Karpas-422 (cell line): ENCODE data around the gene ZBTB16. TPM values are rescaled to one million over a fixed set of nuclear protein-coding genes. Genes with fewer than 3 reads are reported as not detected.

Experiments
- DNase-seq: peaks from one replicate; pipeline ENCODE4 v3.0.0-alpha.2; 2015
- H2AFZ ChIP-seq: fragments of 200-600 bp; sonication (generic); 2 replicates; pipeline ENCODE4 v1.6.1; 2014; ENCODE audit warnings: antibody characterized with exemption, low read length, mixed read lengths
- H3K27ac ChIP-seq: fragments of 200-600 bp; sonication (generic); 2 replicates; pipeline ENCODE4 v1.5.1; 2014; ENCODE audit warnings: mild to moderate bottlenecking, low read length, moderate library complexity
- H3K27me3 ChIP-seq: fragments of 200-600 bp; sonication (generic); 2 replicates; pipeline ENCODE4 v1.6.1; 2014; ENCODE audit warnings: low read length, mixed read lengths
- H3K36me3 ChIP-seq: fragments of 200-600 bp; sonication (generic); 2 replicates; pipeline ENCODE4 v1.6.1; 2014; ENCODE audit warnings: low read length, mixed read lengths; ENCODE audit not compliant: insufficient read depth
- H3K4me1 ChIP-seq: fragments of 200-600 bp; sonication (generic); 2 replicates; pipeline ENCODE4 v1.6.1; 2014; ENCODE audit warnings: mild to moderate bottlenecking, low read length, mixed read lengths
- H3K4me2 ChIP-seq: fragments of 200-600 bp; sonication (generic); 2 replicates; pipeline ENCODE4 v1.6.1; 2014; ENCODE audit warnings: low read length, low read depth, mild to moderate bottlenecking; ENCODE audit not compliant: poor library complexity, severe bottlenecking
- H3K4me3 ChIP-seq: fragments of 200-600 bp; sonication (generic); 2 replicates; pipeline ENCODE4 v1.5.1; 2014; ENCODE audit warnings: mild to moderate bottlenecking, antibody characterized with exemption, low read length, mixed read lengths
- H3K79me2 ChIP-seq: fragments of 200-600 bp; sonication (generic); 2 replicates; pipeline ENCODE4 v1.6.1; 2014; ENCODE audit warnings: mild to moderate bottlenecking, low read length, mixed read lengths
- H3K9ac ChIP-seq: fragments of 200-600 bp; sonication (generic); 2 replicates; pipeline ENCODE4 v1.6.0; 2014; ENCODE audit warnings: low read length
- H3K9me2 ChIP-seq: fragments of 200-600 bp; sonication (generic), shearing (Covaris generic); replicated peaks from 2 replicates; pipeline ENCODE4 v1.6.0; 2014; ENCODE audit warnings: mild to moderate bottlenecking, low read length, moderate library complexity; ENCODE audit not compliant: insufficient read depth
- H3K9me3 ChIP-seq: fragments of 300-700, 200-600 bp; sonication (generic); 2 replicates; pipeline ENCODE4 v1.6.1; 2014; ENCODE audit warnings: low read length, mixed read lengths
- H4K20me1 ChIP-seq: fragments of 200-600 bp; sonication (generic); 2 replicates; pipeline ENCODE4 v1.6.1; 2014; ENCODE audit warnings: mild to moderate bottlenecking, antibody characterized with exemption, low read length, low read depth; ENCODE audit not compliant: insufficient read depth
- total RNA-seq: library from RNA; depleted of rRNA; stranded (reverse); fragments of >200 nt; shearing (Covaris generic); gene quantifications from 2 replicates; pipeline ENCODE4 v1.2.3, GENCODE V29; 2014; ENCODE audit warnings: low replicate concordance

Gene ZBTB16
- total RNA-seq, 1 experiment from 2014 or later: not detected

- H3K27ac ChIP-seq: no peak overlapping the region
- no peak overlapping the region for H3K4me2 ChIP-seq
- H3K9me3 ChIP-seq: no peaks in the 10 kb centered on the region
- no peak for DNase-seq
- H4K20me1 ChIP-seq: no peaks in the 10 kb centered on the region
- H3K9ac ChIP-seq: no peak overlapping the region
- H3K79me2 ChIP-seq: no peaks in the 10 kb centered on the region
- no peaks in the 10 kb centered on the region for H3K4me1 ChIP-seq
- H3K4me3 ChIP-seq: no peak overlapping the region
- H3K27me3 ChIP-seq: no peaks in the 10 kb centered on the region
- H3K36me3 ChIP-seq: no peaks in the 10 kb centered on the region
- no peaks in the 10 kb centered on the region for H3K9me2 ChIP-seq
- no peak overlapping the region for H2AFZ ChIP-seq
Measured at GRCh38 chr11:114034956-114035355, 24.6 kb upstream of the ZBTB16 start.

GRCh38 chr11:114036147-114036811 lies 23.2 kb upstream of the ZBTB16 start:
- no peak for DNase-seq
- no peaks in the 10 kb centered on the region for H3K79me2 ChIP-seq
- no peak overlapping the region for H2AFZ ChIP-seq
- H3K27ac ChIP-seq: no peak overlapping the region
- no peaks in the 10 kb centered on the region for H3K27me3 ChIP-seq
- no peak overlapping the region for H3K9ac ChIP-seq
- no peaks in the 10 kb centered on the region for H3K9me2 ChIP-seq
- H3K4me2 ChIP-seq: no peak overlapping the region
- no peaks in the 10 kb centered on the region for H3K36me3 ChIP-seq
- H4K20me1 ChIP-seq: no peaks in the 10 kb centered on the region
- no peaks in the 10 kb centered on the region for H3K9me3 ChIP-seq
- no peak overlapping the region for H3K4me3 ChIP-seq
- no peaks in the 10 kb centered on the region for H3K4me1 ChIP-seq

- H3K9me2 ChIP-seq: no peaks in the 10 kb centered on the region
- no peaks in the 10 kb centered on the region for H3K9me3 ChIP-seq
- no peak overlapping the region for H3K4me2 ChIP-seq
- H3K27ac ChIP-seq: no peak overlapping the region
- H3K36me3 ChIP-seq: no peaks in the 10 kb centered on the region
- no peaks in the 10 kb centered on the region for H3K79me2 ChIP-seq
- no peak overlapping the region for H2AFZ ChIP-seq
- no peaks in the 10 kb centered on the region for H4K20me1 ChIP-seq
- no peak for DNase-seq
- H3K4me3 ChIP-seq: no peak overlapping the region
- H3K9ac ChIP-seq: no peak overlapping the region
- H3K27me3 ChIP-seq: no peaks in the 10 kb centered on the region
- H3K4me1 ChIP-seq: no peaks in the 10 kb centered on the region
Measured at GRCh38 chr11:114036958-114037357, 22.6 kb upstream of the ZBTB16 start.

GRCh38 chr11:114039551-114039950 lies 20.0 kb upstream of the ZBTB16 start:
- H3K79me2 ChIP-seq: no peaks in the 10 kb centered on the region
- H3K36me3 ChIP-seq: no peaks in the 10 kb centered on the region
- no peak overlapping the region for H2AFZ ChIP-seq
- H3K9ac ChIP-seq: no peak overlapping the region
- no peak overlapping the region for H3K4me2 ChIP-seq
- H3K27me3 ChIP-seq: no peaks in the 10 kb centered on the region
- DNase-seq: no peak
- H4K20me1 ChIP-seq: no peaks in the 10 kb centered on the region
- H3K27ac ChIP-seq: no peak overlapping the region
- no peaks in the 10 kb centered on the region for H3K9me2 ChIP-seq
- no peaks in the 10 kb centered on the region for H3K9me3 ChIP-seq
- no peak overlapping the region for H3K4me3 ChIP-seq
- no peaks in the 10 kb centered on the region for H3K4me1 ChIP-seq

- H3K36me3 ChIP-seq: no peaks in the 10 kb centered on the region
- H3K79me2 ChIP-seq: no peaks in the 10 kb centered on the region
- no peak overlapping the region for H2AFZ ChIP-seq
- no peak overlapping the region for H3K9ac ChIP-seq
- H3K27ac ChIP-seq: no peak overlapping the region
- no peak overlapping the region for H3K4me3 ChIP-seq
- no peaks in the 10 kb centered on the region for H3K27me3 ChIP-seq
- no peaks in the 10 kb centered on the region for H4K20me1 ChIP-seq
- H3K9me2 ChIP-seq: no peaks in the 10 kb centered on the region
- H3K9me3 ChIP-seq: no peaks in the 10 kb centered on the region
- H3K4me1 ChIP-seq: no peaks in the 10 kb centered on the region
- DNase-seq: no peak
- H3K4me2 ChIP-seq: no peak overlapping the region
Measured at GRCh38 chr11:114040706-114041211, 18.8 kb upstream of the ZBTB16 start.

GRCh38 chr11:114042234-114042633 lies 17.3 kb upstream of the ZBTB16 start:
- H3K9ac ChIP-seq: no peak overlapping the region
- no peaks in the 10 kb centered on the region for H3K27me3 ChIP-seq
- H3K79me2 ChIP-seq: no peaks in the 10 kb centered on the region
- no peaks in the 10 kb centered on the region for H3K9me3 ChIP-seq
- no peaks in the 10 kb centered on the region for H3K36me3 ChIP-seq
- H4K20me1 ChIP-seq: no peaks in the 10 kb centered on the region
- H3K4me3 ChIP-seq: no peak overlapping the region
- no peak overlapping the region for H3K4me2 ChIP-seq
- DNase-seq: no peak
- H2AFZ ChIP-seq: no peak overlapping the region
- H3K27ac ChIP-seq: no peak overlapping the region
- H3K4me1 ChIP-seq: no peaks in the 10 kb centered on the region
- no peaks in the 10 kb centered on the region for H3K9me2 ChIP-seq

- H3K4me2 ChIP-seq: no peak overlapping the region
- H3K27ac ChIP-seq: no peak overlapping the region
- no peak for DNase-seq
Measured at GRCh38 chr11:114044042-114044871, 15.3 kb upstream of the ZBTB16 start.

GRCh38 chr11:114047327-114047726 lies 12.2 kb upstream of the ZBTB16 start:
- H3K4me3 ChIP-seq: no peak overlapping the region
- no peak overlapping the region for H3K27ac ChIP-seq
- no peaks in the 10 kb centered on the region for H3K79me2 ChIP-seq
- no peaks in the 10 kb centered on the region for H3K36me3 ChIP-seq
- H3K27me3 ChIP-seq: no peaks in the 10 kb centered on the region
- no peak overlapping the region for H3K4me2 ChIP-seq
- no peak overlapping the region for H3K9ac ChIP-seq
- no peaks in the 10 kb centered on the region for H3K4me1 ChIP-seq
- H3K9me3 ChIP-seq: no peaks in the 10 kb centered on the region
- no peaks in the 10 kb centered on the region for H4K20me1 ChIP-seq
- H3K9me2 ChIP-seq: no peaks in the 10 kb centered on the region
- no peak for DNase-seq
- no peak overlapping the region for H2AFZ ChIP-seq

More at GRCh38 chr11:114044042-114044871, 15.3 kb upstream of the ZBTB16 start:
- H3K9me3 ChIP-seq: no peaks in the 10 kb centered on the region
- no peaks in the 10 kb centered on the region for H3K27me3 ChIP-seq
- no peak overlapping the region for H3K9ac ChIP-seq
- no peak overlapping the region for H2AFZ ChIP-seq
- no peaks in the 10 kb centered on the region for H4K20me1 ChIP-seq
- no peak overlapping the region for H3K4me3 ChIP-seq
- H3K4me1 ChIP-seq: no peaks in the 10 kb centered on the region
- H3K36me3 ChIP-seq: no peaks in the 10 kb centered on the region
- H3K9me2 ChIP-seq: no peaks in the 10 kb centered on the region
- no peaks in the 10 kb centered on the region for H3K79me2 ChIP-seq
